ENCODE measurements around the gene PIGK.
"Not testable (repeated sequence)": the region's sequence is repeated elsewhere in the genome, so short reads cannot be mapped to it uniquely, and the experiment has no call there.

The PIGK gene

DNA sequence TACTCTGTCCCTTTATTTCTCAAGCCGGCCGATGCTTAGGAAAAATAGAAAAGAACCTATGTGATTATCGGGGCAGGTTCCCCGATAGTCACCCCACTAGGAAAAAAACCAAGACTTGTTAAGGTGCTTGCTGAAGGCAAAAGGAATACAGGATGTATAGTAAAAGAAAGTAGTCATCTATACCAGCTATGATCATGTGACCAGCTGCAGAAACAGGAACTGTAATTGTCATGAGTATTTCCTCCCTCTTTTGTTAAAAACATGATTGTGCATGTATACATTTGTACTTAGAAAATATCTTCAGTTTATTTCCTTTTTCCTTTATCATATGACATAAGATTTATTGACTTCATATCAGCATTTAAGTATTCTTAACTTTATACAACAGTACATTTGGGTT lies 30.5 kb downstream of the PIGK start:
- H3K9me3 ChIP-seq (ENCODE audit: control insufficient read depth, low read depth, low read length): peaks cover 8% of the 10 kb centered on the region
- no peaks in the 10 kb centered on the region for H3K27me3 ChIP-seq (ENCODE audit: control insufficient read depth, insufficient read depth, low read length)
- H3K36me3 ChIP-seq (ENCODE audit: control insufficient read depth, low read depth, low read length): no peaks in the 10 kb centered on the region
- H3K4me3 ChIP-seq (ENCODE audit: low read length): no peak overlapping the region
- H3K27ac ChIP-seq (ENCODE audit: low read length): no peak overlapping the region
- H3K9ac ChIP-seq (ENCODE audit: low read length): no peak overlapping the region
- H3K4me1 ChIP-seq (ENCODE audit: control insufficient read depth, low read depth, low read length): no peaks in the 10 kb centered on the region

DNA sequence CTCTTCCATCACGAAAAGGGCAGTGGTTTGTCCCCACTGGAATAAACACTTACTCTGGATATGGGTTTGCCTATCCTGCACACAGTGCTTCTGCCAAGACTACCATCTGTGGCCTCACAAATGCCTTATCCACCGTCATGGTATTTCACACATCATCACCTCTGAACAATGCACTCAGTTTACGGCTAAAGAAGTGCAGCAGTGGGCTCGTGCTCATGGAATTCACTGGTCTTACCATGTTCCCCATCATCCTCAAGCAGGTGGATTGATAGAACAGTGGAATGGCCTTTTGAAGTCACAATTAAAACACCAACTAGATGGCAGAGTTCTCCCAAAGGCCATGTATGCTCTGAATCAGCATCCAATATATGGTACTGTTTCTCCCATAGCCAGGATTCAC lies 32.3 kb downstream of the PIGK start:
- H3K4me1 ChIP-seq (ENCODE audit: control insufficient read depth, low read depth, low read length); H3K36me3 ChIP-seq (ENCODE audit: control insufficient read depth, low read depth, low read length); H3K9me3 ChIP-seq (ENCODE audit: control insufficient read depth, low read depth, low read length); H3K4me3 ChIP-seq (ENCODE audit: low read length); H3K27me3 ChIP-seq (ENCODE audit: control insufficient read depth, insufficient read depth, low read length); H3K9ac ChIP-seq (ENCODE audit: low read length); H3K27ac ChIP-seq (ENCODE audit: low read length): not testable (repeated sequence)

GRCh38 chr1:77182083-77182482 lies 37.1 kb downstream of the PIGK start:
- Histone ChIP-seq H3K4me3 (ENCODE audit: low read length) (no peak overlapping the region), H3K9me3 (ENCODE audit: control insufficient read depth, low read depth, low read length) (peaks cover 16% of the 10 kb centered on the region), H3K9ac (ENCODE audit: low read length) (no peak overlapping the region), H3K36me3 (ENCODE audit: control insufficient read depth, low read depth, low read length) (no peaks in the 10 kb centered on the region), H3K4me1 (ENCODE audit: control insufficient read depth, low read depth, low read length) (no peaks in the 10 kb centered on the region), H3K27ac (ENCODE audit: low read length) (no peak overlapping the region), H3K27me3 (ENCODE audit: control insufficient read depth, insufficient read depth, low read length) (no peaks in the 10 kb centered on the region)

GRCh38 chr1:77179632-77180031 lies 39.6 kb downstream of the PIGK start:
- no peak overlapping the region for H3K9ac ChIP-seq (ENCODE audit: low read length)
- H3K36me3 ChIP-seq (ENCODE audit: control insufficient read depth, low read depth, low read length): no peaks in the 10 kb centered on the region
- H3K9me3 ChIP-seq (ENCODE audit: control insufficient read depth, low read depth, low read length): peaks cover 38% of the 10 kb centered on the region
- H3K27ac ChIP-seq (ENCODE audit: low read length): no peak overlapping the region
- no peak overlapping the region for H3K4me3 ChIP-seq (ENCODE audit: low read length)
- H3K27me3 ChIP-seq (ENCODE audit: control insufficient read depth, insufficient read depth, low read length): no peaks in the 10 kb centered on the region
- no peaks in the 10 kb centered on the region for H3K4me1 ChIP-seq (ENCODE audit: control insufficient read depth, low read depth, low read length)

DNA sequence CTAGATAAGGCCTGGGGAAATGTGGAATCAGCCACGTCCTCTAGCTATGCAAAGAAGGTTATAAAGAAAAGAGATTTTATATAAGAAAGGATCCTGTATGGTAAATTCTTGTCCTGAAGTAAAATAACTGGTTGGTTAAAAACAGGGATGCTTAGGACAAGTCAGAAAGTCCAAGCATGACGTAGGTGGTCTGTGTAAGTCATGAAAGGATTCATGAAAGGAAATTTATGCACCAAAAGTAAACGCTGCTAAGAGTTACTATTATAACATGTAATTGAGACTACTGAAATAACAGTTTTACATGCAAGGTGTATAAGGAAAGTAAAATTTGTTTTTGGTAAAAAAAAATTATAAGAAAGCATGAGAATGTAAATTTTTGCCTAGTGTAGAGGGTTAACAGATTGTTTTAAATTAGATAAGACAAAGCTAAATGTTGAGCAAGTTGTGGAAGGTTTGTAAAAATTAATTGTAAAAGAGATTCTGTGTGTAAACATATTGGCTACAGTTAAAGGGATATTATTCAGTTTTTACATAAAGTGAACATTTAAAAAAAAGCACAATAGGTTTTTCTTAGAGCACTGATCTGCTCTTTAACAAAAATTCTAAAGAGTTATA lies 43.9 kb downstream of the PIGK start:
- Histone ChIP-seq H3K27ac (ENCODE audit: low read length) (no peak overlapping the region), H3K36me3 (ENCODE audit: control insufficient read depth, low read depth, low read length) (no peaks in the 10 kb centered on the region), H3K4me3 (ENCODE audit: low read length) (no peak overlapping the region), H3K9ac (ENCODE audit: low read length) (no peak overlapping the region), H3K4me1 (ENCODE audit: control insufficient read depth, low read depth, low read length) (no peaks in the 10 kb centered on the region), H3K27me3 (ENCODE audit: control insufficient read depth, insufficient read depth, low read length) (no peaks in the 10 kb centered on the region), H3K9me3 (ENCODE audit: control insufficient read depth, low read depth, low read length) (peaks cover 38% of the 10 kb centered on the region)

DNA sequence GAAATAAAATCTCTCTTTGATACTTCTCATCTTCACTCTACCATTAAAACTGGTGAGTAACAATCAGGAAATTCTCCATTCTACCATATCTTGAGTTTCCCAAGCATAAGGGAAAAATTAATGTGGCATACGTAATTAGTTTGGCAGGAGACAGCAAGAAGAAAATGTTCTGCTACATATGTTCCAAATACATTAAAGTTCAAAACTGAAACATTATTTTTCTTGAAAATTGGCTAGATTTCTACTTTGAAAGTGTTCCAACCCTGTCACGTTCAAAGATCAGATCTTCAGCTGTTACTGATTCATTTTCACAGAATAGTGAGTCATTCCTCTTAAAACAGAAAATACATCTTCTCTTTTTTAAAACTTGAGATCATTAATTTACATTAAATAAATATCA lies 48.5 kb downstream of the PIGK start:
- Histone ChIP-seq H3K27ac (ENCODE audit: low read length) (no peak overlapping the region), H3K4me1 (ENCODE audit: control insufficient read depth, low read depth, low read length) (no peaks in the 10 kb centered on the region)

DNA sequence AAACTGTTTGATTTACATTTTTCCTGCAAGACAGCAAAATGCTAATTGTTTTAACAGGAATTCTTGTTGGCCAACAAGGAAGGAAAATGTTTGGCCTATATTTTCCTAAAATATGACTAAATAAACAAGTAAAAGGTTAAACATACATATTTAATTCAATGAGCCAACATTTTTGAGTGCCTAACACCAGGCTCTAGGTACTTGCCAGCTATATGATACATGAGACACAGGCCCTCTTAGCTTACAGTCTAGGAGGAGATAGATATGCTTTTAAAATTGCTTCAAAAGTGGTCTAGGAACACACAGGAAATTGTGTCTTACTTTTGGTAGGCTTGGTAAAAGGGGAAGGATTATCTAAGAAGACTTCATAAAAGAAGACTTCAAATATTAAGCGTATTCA lies 50.9 kb downstream of the PIGK start:
- H3K4me1 ChIP-seq (ENCODE audit: control insufficient read depth, low read depth, low read length): no peaks in the 10 kb centered on the region

More for the DNA sequence above, 48.5 kb downstream of the PIGK start:
- Histone ChIP-seq H3K27me3 (ENCODE audit: control insufficient read depth, insufficient read depth, low read length) (no peaks in the 10 kb centered on the region), H3K36me3 (ENCODE audit: control insufficient read depth, low read depth, low read length) (no peaks in the 10 kb centered on the region), H3K9ac (ENCODE audit: low read length) (no peak overlapping the region), H3K4me3 (ENCODE audit: low read length) (no peak overlapping the region), H3K9me3 (ENCODE audit: control insufficient read depth, low read depth, low read length) (peaks cover 17% of the 10 kb centered on the region)

DNA sequence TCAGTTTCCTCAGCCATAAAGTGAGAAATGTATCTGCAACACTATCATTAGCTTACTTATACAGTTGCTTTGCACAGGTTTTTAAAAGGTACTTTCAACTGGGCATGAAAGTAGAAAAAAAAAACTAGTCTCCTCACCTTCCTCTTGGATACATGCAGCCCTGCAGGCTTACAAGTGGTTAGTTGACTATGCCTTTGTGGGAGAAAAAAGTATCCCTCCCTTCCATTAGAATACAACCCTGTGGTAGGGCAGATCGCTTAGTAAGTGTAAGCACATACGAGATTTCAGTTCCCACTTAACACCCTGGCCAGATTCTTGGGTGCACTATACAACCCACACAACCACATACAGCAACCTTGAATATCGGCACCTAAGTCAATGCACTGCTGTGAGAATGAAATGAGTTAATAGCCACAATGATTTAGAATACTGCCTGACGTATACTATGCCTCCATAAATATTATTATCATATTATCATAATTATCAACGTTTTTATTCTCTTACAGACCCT lies 54.7 kb downstream of the PIGK start:
- Histone ChIP-seq H3K4me3 (ENCODE audit: low read length) (no peak overlapping the region), H3K9ac (ENCODE audit: low read length) (no peak overlapping the region), H3K9me3 (ENCODE audit: control insufficient read depth, low read depth, low read length) (no peaks in the 10 kb centered on the region), H3K27ac (ENCODE audit: low read length) (no peak overlapping the region), H3K4me1 (ENCODE audit: control insufficient read depth, low read depth, low read length) (no peaks in the 10 kb centered on the region), H3K36me3 (ENCODE audit: control insufficient read depth, low read depth, low read length) (peaks cover 6% of the 10 kb centered on the region), H3K27me3 (ENCODE audit: control insufficient read depth, insufficient read depth, low read length) (no peaks in the 10 kb centered on the region)

More for the DNA sequence above, 50.9 kb downstream of the PIGK start:
- Histone ChIP-seq H3K9me3 (ENCODE audit: control insufficient read depth, low read depth, low read length) (no peaks in the 10 kb centered on the region), H3K27ac (ENCODE audit: low read length) (no peak overlapping the region), H3K36me3 (ENCODE audit: control insufficient read depth, low read depth, low read length) (no peaks in the 10 kb centered on the region), H3K9ac (ENCODE audit: low read length) (no peak overlapping the region), H3K4me3 (ENCODE audit: low read length) (no peak overlapping the region), H3K27me3 (ENCODE audit: control insufficient read depth, insufficient read depth, low read length) (no peaks in the 10 kb centered on the region)

DNA sequence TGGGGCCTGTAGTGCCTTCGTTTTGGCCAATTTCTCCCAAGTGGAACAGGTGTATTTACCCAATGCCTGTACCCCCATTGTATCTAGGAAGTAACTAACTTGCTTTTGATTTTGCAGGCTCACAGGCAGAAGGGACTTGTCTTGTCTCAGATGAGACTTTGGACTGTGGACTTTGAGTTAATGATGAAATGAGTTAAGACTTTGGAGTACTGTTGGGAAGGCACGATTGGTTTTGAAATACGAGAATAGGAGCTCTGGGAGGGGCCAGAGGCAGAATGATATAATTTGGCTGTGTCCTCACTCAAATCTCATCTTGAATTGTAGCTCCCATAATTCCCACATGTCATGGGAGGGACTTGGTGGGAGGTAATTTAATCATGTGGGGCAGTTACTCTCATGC lies 59.5 kb downstream of the PIGK start:
- H3K9ac ChIP-seq (ENCODE audit: low read length); H3K9me3 ChIP-seq (ENCODE audit: control insufficient read depth, low read depth, low read length); H3K4me3 ChIP-seq (ENCODE audit: low read length); H3K27ac ChIP-seq (ENCODE audit: low read length); H3K36me3 ChIP-seq (ENCODE audit: control insufficient read depth, low read depth, low read length); H3K4me1 ChIP-seq (ENCODE audit: control insufficient read depth, low read depth, low read length); H3K27me3 ChIP-seq (ENCODE audit: control insufficient read depth, insufficient read depth, low read length): not testable (repeated sequence)

DNA sequence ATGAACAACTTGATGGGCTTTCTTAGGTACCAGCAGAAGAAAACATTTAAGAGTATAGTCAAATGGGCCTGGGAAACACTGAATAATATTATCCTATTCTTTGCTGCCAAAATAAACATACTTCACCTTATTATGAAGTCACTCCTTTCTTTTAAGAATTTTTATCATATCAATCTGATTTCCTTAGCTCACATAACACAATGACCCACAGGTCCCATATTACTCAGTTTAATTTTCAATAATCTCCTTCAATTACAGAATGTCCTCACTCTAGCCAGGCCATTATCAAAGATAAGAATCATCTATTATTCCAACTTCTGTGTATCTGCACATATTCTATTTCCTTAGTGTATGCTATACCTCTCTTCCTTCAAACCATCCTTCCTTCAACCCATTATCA lies 63.0 kb downstream of the PIGK start:
- Histone ChIP-seq H3K9ac (ENCODE audit: low read length) (no peak overlapping the region), H3K27ac (ENCODE audit: low read length) (no peak overlapping the region), H3K9me3 (ENCODE audit: control insufficient read depth, low read depth, low read length) (no peaks in the 10 kb centered on the region), H3K27me3 (ENCODE audit: control insufficient read depth, insufficient read depth, low read length) (no peaks in the 10 kb centered on the region), H3K36me3 (ENCODE audit: control insufficient read depth, low read depth, low read length) (peaks cover 7% of the 10 kb centered on the region), H3K4me1 (ENCODE audit: control insufficient read depth, low read depth, low read length) (no peaks in the 10 kb centered on the region), H3K4me3 (ENCODE audit: low read length) (no peak overlapping the region)

GRCh38 chr1:77146270-77146669 lies 73.0 kb downstream of the PIGK start:
- Histone ChIP-seq H3K36me3 (ENCODE audit: control insufficient read depth, low read depth, low read length) (no peaks in the 10 kb centered on the region), H3K4me3 (ENCODE audit: low read length) (no peak overlapping the region), H3K9ac (ENCODE audit: low read length) (no peak overlapping the region), H3K27ac (ENCODE audit: low read length) (no peak overlapping the region), H3K9me3 (ENCODE audit: control insufficient read depth, low read depth, low read length) (no peaks in the 10 kb centered on the region), H3K27me3 (ENCODE audit: control insufficient read depth, insufficient read depth, low read length) (no peaks in the 10 kb centered on the region), H3K4me1 (ENCODE audit: control insufficient read depth, low read depth, low read length) (no peaks in the 10 kb centered on the region)

DNA sequence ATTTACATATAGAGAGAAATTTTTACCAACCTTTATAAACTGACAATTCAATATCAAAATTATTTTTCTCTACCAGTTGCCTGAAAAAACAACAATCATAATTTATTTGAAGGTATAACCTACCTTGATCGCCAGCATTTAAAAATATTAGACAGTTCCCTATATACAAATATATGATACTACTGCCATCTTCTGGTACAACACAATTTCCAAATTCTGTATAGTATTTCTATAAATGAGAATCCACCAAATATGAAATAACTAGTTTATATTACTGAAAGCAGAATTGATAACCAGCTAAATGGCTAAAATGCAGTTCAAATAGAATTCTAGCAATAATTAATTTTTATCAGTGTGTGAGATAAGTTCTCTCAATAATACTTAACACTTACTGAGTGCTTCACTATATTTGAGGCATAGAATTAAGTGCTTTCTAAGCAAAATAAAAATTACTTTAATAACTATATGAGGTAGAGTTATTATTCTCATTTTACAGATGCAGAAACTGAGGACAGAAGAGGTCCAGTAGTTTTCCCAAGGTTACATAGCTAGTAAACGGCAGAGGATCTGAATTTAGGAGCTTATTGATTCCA lies 75.6 kb downstream of the PIGK start:
- H3K36me3 ChIP-seq (ENCODE audit: control insufficient read depth, low read depth, low read length): no peaks in the 10 kb centered on the region
- no peaks in the 10 kb centered on the region for H3K4me1 ChIP-seq (ENCODE audit: control insufficient read depth, low read depth, low read length)
- no peak overlapping the region for H3K27ac ChIP-seq (ENCODE audit: low read length)
- no peak overlapping the region for H3K4me3 ChIP-seq (ENCODE audit: low read length)
- no peaks in the 10 kb centered on the region for H3K9me3 ChIP-seq (ENCODE audit: control insufficient read depth, low read depth, low read length)
- no peaks in the 10 kb centered on the region for H3K27me3 ChIP-seq (ENCODE audit: control insufficient read depth, insufficient read depth, low read length)
- no peak overlapping the region for H3K9ac ChIP-seq (ENCODE audit: low read length)
